Activated CD4-positive, alpha-beta memory T cell treated with anti-CD3 and anti-CD28 coated beads, Interleukin-2, amount 10 ng/mL, durations not matched to agents 7 days and 5 days (primary cell): ENCODE measurements around the gene AGAP3. TPM values are rescaled to one million over a fixed set of nuclear protein-coding genes. Genes with fewer than 3 reads are reported as not detected.

Experiments
- CTCF ChIA-PET: fragments of 350-600 bp; sonication (Branson Sonifier 250); formaldehyde crosslinking; loops from one replicate; lab custom pipeline; 2021; ENCODE audit warnings: antibody characterized with exemption, inconsistent platforms; lab: Charles Lee
- POLR2A ChIA-PET: fragments of 350-600 bp; sonication (Branson Sonifier 250); formaldehyde crosslinking; loops from one replicate; lab custom pipeline; 2021; ENCODE audit warnings: antibody characterized with exemption; lab: Charles Lee
- DNase-seq: peaks from one replicate; pipeline ENCODE4 v3.0.0-alpha.2; 2020
- H3K27ac Mint-ChIP-seq: one replicate; pipeline ENCODE4 v1.8.0; 2021; ENCODE audit warnings: mild to moderate bottlenecking, mixed read lengths
- H3K27me3 Mint-ChIP-seq: one replicate; pipeline ENCODE4 v1.8.0; 2021; ENCODE audit warnings: mixed read lengths
- H3K36me3 Mint-ChIP-seq: one replicate; pipeline ENCODE4 v1.8.0; 2021; ENCODE audit warnings: low read depth, mixed read lengths
- H3K4me1 Mint-ChIP-seq: one replicate; pipeline ENCODE4 v1.8.0; 2021; ENCODE audit warnings: mixed read lengths
- H3K4me3 Mint-ChIP-seq: one replicate; pipeline ENCODE4 v1.8.0; 2021; ENCODE audit warnings: mild to moderate bottlenecking, mixed read lengths
- H3K9me3 Mint-ChIP-seq: one replicate; pipeline ENCODE4 v1.8.0; 2021; ENCODE audit warnings: mixed read lengths
- total RNA-seq, 2 experiments: library from RNA; stranded (reverse); gene quantifications; one replicate each; pipeline ENCODE4 v1.2.3, GENCODE V29; 2021

AGAP3 gene
- total RNA-seq, 2 experiments from 2014 or later: 30.1 to 31.5 TPM

DNA sequence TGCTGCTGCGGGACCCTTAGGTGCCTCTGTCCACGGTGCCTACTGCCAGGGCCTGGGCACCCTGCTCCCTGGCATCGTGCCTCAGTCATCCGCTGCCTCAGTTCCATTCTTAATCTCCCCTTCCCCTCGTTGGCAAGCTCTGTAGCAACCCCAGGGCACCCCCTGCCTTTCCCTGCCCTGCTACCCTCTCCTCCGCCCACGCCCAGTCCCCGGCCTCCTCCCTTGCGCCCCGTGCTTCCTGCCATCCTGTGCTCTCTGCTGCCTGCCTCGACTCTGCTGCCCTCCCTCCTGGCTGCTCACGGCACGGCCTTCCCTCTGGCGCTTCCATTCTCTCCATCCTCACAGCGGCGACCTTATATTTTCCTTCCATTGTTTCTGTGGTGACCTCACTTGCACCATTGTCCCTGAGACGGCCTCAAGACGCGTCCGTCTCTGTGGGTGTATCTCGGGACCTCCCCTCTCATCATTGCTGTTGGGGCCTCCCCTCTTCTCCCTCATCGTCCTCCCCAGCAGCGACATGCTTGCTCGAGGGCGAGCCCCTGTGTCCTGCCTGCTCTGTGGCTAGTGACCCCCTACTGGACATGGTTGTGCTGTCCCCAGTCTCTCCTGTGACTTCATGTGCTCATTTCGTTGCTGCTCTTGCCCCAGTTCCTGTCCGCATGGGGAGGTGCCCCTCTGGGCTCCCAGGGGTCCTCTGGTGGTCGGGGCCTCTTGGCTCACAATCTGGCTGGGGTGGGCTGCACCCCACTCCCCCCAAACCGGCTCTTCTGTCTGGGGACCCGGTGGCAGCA, 35.3 kb downstream of the AGAP3 start:
- Mint-ChIP-seq H3K9me3 (no peaks in the 10 kb centered on the region), H3K27ac (no peak overlapping the region), H3K27me3 (no peaks in the 10 kb centered on the region), H3K4me3 (no peak overlapping the region), H3K36me3 (peaks cover 11% of the 10 kb centered on the region), H3K4me1 (peaks cover 14% of the 10 kb centered on the region)
- no peak for DNase-seq
- ChIA-PET POLR2A (no interaction called here), CTCF (no interaction called here)

DNA sequence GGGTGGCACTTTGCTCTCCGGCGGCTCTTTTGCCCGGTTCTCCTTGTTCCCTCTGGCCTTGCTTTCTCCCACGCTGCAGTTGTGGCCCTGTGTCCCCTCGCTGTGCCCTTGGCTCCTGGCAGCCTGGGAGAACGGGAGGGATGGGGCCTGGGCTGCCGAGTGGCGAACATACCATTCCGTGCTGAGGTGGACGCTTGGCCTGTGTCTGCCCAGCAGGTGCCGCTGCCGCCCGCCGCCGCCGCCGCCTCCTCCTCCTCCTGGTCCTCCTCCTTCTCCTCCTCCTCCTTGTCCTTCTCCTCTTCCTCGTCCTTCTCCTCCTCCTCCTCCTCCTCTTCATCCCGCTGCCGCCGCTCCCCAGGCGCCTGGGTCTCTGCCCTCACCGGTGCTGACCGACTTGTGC, 36.0 kb downstream of the AGAP3 start:
- H3K27me3 Mint-ChIP-seq: no peaks in the 10 kb centered on the region
- H3K27ac Mint-ChIP-seq: no peak overlapping the region
- no peak overlapping the region for H3K4me3 Mint-ChIP-seq
- CTCF ChIA-PET: no interaction called here
- POLR2A ChIA-PET: no interaction called here
- DNase-seq: no peak
- H3K4me1 Mint-ChIP-seq: peaks cover 12% of the 10 kb centered on the region
- peaks cover 11% of the 10 kb centered on the region for H3K36me3 Mint-ChIP-seq
- H3K9me3 Mint-ChIP-seq: no peaks in the 10 kb centered on the region

DNA sequence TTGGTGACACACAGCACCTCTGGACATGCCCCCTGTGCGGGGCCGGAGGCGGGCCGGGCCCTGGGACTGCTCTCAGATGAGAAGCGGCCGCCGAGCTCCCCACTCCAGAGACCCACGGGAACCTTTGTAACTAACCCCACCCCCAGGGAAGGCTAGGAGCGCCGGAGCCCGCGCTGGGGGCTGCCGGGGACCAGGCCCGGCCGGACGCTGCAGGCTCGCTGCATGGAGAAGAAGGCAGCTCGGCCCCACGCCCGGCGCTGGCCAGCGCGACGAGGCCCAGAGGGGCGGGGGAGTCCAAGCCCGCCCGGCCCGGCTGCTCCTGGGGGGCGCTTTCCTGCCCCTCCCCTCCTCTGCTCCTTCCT, 36.5 kb downstream of the AGAP3 start:
- ChIA-PET CTCF (no interaction called here), POLR2A (no interaction called here)
- H3K27me3 Mint-ChIP-seq: no peaks in the 10 kb centered on the region
- H3K27ac Mint-ChIP-seq: no peak overlapping the region
- peaks cover 11% of the 10 kb centered on the region for H3K36me3 Mint-ChIP-seq
- no peak overlapping the region for H3K4me3 Mint-ChIP-seq
- H3K4me1 Mint-ChIP-seq: peaks cover 8% of the 10 kb centered on the region
- H3K9me3 Mint-ChIP-seq: no peaks in the 10 kb centered on the region
- no peak for DNase-seq

DNA sequence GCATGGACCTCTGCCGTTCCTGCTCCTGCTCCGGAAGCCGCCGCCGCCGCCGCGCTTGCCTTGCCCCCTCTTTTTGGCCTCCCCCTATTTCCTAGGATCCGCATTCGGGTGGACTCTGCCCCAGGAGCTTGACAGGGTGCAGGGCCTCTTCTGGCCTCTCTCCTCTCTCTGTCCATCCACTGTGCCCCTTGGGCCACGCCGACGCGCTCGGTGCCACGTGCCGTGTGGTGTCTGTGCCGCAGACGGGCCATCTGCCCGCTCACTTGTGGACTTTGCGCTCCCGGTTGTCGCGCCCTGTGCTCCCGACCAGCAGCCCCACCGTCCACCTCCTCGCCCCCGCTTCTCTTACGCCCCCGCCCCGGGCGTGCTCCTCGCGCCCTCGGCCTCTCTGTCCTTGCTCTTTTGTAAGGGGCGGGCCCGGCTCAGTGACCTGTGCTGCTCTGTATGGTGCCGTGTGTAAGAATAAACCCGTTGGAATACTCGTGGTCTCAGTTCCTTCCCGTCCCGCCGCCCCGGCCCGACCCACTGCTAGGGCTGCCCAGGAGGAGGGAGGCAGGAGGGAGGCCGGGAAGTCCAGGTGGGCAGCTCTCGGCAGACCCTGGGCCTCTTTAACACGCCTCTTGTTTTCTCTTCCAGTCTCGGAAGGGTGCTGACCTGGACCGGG, 37.0 kb downstream of the AGAP3 start:
- Mint-ChIP-seq H3K36me3 (peaks cover 11% of the 10 kb centered on the region), H3K4me1 (peaks cover 7% of the 10 kb centered on the region), H3K27me3 (no peaks in the 10 kb centered on the region), H3K4me3 (no peak overlapping the region), H3K9me3 (no peaks in the 10 kb centered on the region), H3K27ac (no peak overlapping the region)
- CTCF ChIA-PET: interaction anchor here (0.6 to 1.7 kb wide), 27 partner anchors 8 to 228 kb away, joined by 3 to 29 read pairs (median 5); partner anchors contain the start of genes ABCB8, ABCF2 and SMARCD3
- POLR2A ChIA-PET: interaction anchor here (1.0 kb wide), 2 partner anchors 121 to 135 kb away, joined by 3 to 4 read pairs; no protein-coding TSS in a partner anchor
- no peak for DNase-seq

DNA sequence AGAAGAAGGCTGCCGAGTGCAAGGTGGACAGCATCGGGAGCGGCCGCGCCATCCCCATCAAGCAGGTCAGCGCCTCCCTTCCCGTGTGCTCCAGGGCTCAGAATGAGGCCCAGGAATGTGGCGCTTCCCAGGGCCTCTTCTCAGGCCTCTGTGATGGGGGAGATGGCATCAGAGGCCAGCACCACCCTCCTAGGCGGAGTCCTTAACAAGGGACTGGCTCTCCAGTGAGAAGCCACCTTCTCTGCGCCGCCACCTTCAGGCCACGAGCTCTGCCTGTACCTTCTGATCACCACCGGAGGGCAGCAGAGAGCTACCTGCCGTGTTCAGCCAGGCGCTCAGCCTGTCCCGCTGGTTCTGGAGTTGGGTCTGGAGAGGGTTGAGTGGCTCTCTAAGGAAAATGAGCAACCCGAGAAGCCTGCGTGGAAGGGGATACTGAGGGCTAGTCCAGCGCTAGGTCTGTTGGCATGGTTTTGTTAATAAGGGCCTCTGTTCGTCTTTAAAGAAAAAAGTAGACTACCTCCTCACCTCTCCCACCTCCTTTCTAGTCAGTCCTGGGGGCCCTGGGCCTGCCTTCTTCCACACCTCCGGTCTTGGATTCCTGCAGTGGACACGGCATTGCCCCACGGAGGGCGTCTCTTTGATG, 37.7 kb downstream of the AGAP3 start:
- POLR2A ChIA-PET: interaction anchor here (1.0 kb wide), 2 partner anchors 120 to 134 kb away, joined by 3 to 4 read pairs; no protein-coding TSS in a partner anchor
- peaks cover 3% of the 10 kb centered on the region for H3K4me1 Mint-ChIP-seq
- H3K36me3 Mint-ChIP-seq: peaks cover 8% of the 10 kb centered on the region

DNA sequence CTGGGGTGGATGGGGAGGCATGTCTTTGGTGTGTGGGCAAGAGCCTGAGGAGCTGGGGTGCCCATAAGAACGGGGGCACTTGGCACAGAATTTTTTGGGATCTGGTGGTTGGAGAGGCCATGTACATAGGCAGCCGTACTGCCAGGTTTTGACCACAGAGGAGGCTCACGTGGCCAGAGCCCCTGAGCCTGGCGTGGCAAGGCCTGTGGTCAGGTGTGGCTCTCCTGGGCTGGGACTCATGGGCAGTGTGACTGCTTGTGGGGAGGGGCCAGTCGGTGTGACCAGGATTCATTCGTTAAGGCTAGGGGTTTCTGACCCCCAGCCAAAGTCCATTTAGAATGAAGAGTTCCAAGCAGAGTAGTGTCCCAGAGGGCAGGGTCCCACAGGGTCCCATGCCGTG, 38.2 kb downstream of the AGAP3 start:
- ChIA-PET POLR2A (interaction anchor here (1.0 kb wide), 2 partner anchors 119 to 134 kb away, joined by 3 to 4 read pairs; no protein-coding TSS in a partner anchor), CTCF (interaction anchor here (0.7 to 1.7 kb wide), 26 partner anchors 9 to 227 kb away, joined by 3 to 29 read pairs (median 5); partner anchors contain the start of genes ABCB8, ABCF2 and SMARCD3)
- H3K27me3 Mint-ChIP-seq: no peaks in the 10 kb centered on the region
- H3K36me3 Mint-ChIP-seq: peaks cover 8% of the 10 kb centered on the region
- no peak for DNase-seq
- H3K4me3 Mint-ChIP-seq: no peak overlapping the region
- H3K4me1 Mint-ChIP-seq: peaks cover 2% of the 10 kb centered on the region
- no peaks in the 10 kb centered on the region for H3K9me3 Mint-ChIP-seq
- no peak overlapping the region for H3K27ac Mint-ChIP-seq

More for the DNA sequence above, 37.7 kb downstream of the AGAP3 start:
- peak; percentile 84 for DNase-seq
- CTCF ChIA-PET: interaction anchor here (0.6 to 1.7 kb wide), 29 partner anchors 9 to 227 kb away, joined by 3 to 29 read pairs (median 5); partner anchors contain the start of genes ABCB8, ABCF2 and SMARCD3
- Mint-ChIP-seq H3K27me3 (no peaks in the 10 kb centered on the region), H3K27ac (no peak overlapping the region), H3K9me3 (no peaks in the 10 kb centered on the region), H3K4me3 (no peak overlapping the region)

DNA sequence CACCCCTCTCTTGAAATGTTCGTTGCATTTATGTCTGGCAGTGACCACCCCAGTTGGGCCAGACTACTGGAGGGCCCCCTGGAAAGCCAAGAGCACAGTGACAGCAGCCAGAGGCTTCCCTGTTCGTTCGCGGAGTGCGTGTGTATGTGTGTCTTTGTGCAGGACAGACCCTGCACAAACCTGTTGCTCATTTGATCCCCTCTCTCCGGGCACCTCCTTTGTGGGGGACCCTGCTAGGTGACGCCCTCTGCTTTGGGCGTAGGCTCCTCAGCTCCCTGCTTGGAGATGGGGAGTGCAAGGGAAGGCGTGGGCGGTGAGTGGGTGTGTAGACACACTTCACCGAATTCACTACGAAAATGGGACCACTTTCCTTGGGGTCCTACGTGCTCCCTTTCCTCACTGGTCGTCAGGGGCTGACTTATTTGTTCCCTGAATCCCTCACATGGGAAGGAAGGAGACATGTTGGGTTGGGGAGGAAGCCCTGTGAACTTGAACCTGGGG, 38.7 kb downstream of the AGAP3 start:
- no peak overlapping the region for H3K4me3 Mint-ChIP-seq
- no peaks in the 10 kb centered on the region for H3K9me3 Mint-ChIP-seq
- no peak overlapping the region for H3K27ac Mint-ChIP-seq
- H3K4me1 Mint-ChIP-seq: peaks cover 2% of the 10 kb centered on the region
- POLR2A ChIA-PET: no interaction called here
- DNase-seq: no peak
- CTCF ChIA-PET: interaction anchor here (1.0 to 1.7 kb wide), 12 partner anchors 10 to 180 kb away, joined by 3 to 29 read pairs (median 6); no protein-coding TSS in a partner anchor
- H3K36me3 Mint-ChIP-seq: peaks cover 8% of the 10 kb centered on the region
- no peaks in the 10 kb centered on the region for H3K27me3 Mint-ChIP-seq

DNA sequence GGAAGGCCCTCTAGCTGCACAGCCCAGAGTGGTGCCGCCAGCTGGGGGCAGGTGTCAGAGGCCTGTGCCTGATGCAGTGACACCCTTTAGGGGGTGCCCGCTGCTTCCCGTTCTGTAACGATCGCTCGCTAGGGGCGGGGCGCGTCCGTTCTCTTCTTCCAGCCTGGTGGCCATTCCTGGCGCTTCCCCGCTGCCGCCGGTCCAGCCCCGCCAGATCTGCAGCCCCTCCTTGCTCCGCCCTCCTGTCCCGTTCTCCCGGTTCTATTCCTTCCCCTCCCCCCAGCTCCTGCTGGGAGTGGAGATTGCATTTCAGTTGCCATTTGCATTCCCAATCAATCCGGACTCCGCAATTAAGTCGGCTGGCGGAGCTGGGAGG, 39.2 kb downstream of the AGAP3 start:
- H3K4me1 Mint-ChIP-seq: peaks cover 2% of the 10 kb centered on the region
- no peak overlapping the region for H3K27ac Mint-ChIP-seq
- no peak overlapping the region for H3K4me3 Mint-ChIP-seq
- H3K36me3 Mint-ChIP-seq: peaks cover 4% of the 10 kb centered on the region
- ChIA-PET POLR2A (no interaction called here), CTCF (interaction anchor here (1.0 kb wide), 1 partner anchor 16 kb away, joined by 3 read pairs; no protein-coding TSS in a partner anchor)
- no peak for DNase-seq
- no peaks in the 10 kb centered on the region for H3K27me3 Mint-ChIP-seq
- no peaks in the 10 kb centered on the region for H3K9me3 Mint-ChIP-seq

DNA sequence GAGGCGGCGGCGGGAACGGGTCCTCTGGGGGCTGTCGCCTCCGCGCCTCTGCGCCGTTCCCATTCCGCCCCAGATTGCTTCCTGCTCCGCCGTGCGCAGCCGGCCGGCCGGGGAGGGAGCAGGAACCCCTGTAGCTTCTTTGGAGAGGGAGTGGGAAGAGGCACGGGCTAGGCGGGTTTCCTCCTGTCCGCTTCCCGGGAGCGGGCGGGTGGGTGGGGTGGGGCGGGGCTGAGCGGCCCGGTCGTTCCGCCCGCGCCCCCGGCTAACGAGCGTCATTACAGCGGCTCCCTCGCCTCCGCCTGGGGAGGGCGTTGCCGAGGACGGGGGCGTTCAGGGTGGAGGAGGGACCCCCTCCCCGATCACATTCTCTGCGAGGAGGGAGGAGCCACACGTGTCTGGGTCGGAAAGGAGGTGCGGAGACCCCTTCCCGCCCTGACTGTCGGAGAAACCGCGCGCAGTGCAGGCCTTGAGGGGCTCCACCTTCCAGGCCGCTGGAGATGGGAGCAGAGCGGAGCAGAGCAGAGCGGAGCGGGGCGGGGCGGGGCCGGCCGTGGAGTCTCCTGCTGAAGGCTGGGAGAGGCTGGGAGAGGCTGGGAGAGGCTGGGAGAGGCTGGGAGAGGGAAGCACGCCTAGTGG, 39.7 kb downstream of the AGAP3 start:
- ChIA-PET POLR2A (no interaction called here), CTCF (interaction anchor here (1.0 kb wide), 1 partner anchor 15 kb away, joined by 3 read pairs; no protein-coding TSS in a partner anchor)
- Mint-ChIP-seq H3K4me1 (peaks cover 2% of the 10 kb centered on the region), H3K27me3 (no peaks in the 10 kb centered on the region), H3K27ac (no peak overlapping the region), H3K4me3 (no peak overlapping the region), H3K9me3 (no peaks in the 10 kb centered on the region), H3K36me3 (peaks cover 2% of the 10 kb centered on the region)
- no peak for DNase-seq

DNA sequence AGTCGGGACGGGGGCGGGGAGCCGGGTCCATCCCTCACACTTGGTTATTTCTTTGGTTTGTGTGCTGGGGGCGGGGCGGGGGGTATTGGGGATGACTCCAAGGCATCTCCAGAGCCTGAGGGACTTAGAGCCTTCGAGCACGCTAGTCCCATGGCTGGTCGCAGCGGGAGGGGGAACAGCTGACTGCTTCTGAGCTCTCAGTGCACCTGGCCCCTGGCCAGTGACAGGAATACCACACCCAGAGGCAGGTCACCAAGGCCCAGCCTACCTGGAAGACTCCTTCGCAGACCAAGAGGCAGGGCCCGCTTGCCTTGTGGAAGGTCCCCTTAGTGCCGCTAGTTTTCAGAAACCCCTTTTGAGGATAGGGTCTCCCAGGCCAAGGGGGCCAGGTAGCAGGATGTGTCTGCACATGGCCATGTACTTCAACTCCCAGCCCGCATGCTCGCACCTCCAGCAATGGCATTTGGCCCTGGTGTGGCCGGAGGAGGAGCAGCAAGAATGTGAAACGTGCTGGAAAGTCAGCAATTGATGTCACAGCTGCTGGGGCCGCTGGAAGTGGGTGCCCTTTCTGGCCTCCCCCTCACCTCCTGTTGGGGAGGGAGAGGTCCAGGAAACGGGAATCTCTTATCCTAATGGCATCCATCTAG, 40.3 kb downstream of the AGAP3 start:
- Mint-ChIP-seq H3K4me3 (no peak overlapping the region), H3K27ac (no peak overlapping the region), H3K9me3 (no peaks in the 10 kb centered on the region), H3K27me3 (no peaks in the 10 kb centered on the region), H3K4me1 (peaks cover 2% of the 10 kb centered on the region), H3K36me3 (peaks cover 2% of the 10 kb centered on the region)
- ChIA-PET CTCF (no interaction called here), POLR2A (interaction anchor here (1.0 kb wide), 1 partner anchor 106 kb away, joined by 3 read pairs; the partner anchor contains the start of gene CHPF2)
- DNase-seq: no peak

DNA sequence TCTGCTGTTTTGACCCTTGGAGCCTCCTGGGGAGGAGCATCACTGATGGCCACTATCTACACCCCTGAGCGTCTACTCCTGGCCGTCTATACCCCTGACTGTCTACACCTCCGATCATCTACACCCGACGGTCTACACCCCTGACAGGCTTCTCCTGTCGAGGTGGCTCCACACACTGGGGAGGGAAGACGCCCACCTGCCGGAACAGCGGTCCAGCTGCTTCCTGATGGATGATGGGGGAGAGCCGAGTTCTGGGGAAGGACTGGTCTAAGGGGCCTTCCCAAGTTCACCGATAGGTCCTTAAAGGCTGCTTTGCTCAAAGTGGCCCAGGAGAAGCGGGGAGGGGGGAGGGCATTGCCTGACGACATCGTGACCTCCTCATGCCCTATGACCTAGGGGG, 41.9 kb downstream of the AGAP3 start:
- Mint-ChIP-seq H3K36me3 (peaks cover 2% of the 10 kb centered on the region), H3K4me3 (no peak overlapping the region), H3K27me3 (no peaks in the 10 kb centered on the region), H3K27ac (no peak overlapping the region), H3K4me1 (peaks cover 2% of the 10 kb centered on the region), H3K9me3 (no peaks in the 10 kb centered on the region)
- ChIA-PET CTCF (no interaction called here), POLR2A (interaction anchor here (0.6 kb wide), 1 partner anchor 187 kb away, joined by 3 read pairs; no protein-coding TSS in a partner anchor)
- DNase-seq: no peak

DNA sequence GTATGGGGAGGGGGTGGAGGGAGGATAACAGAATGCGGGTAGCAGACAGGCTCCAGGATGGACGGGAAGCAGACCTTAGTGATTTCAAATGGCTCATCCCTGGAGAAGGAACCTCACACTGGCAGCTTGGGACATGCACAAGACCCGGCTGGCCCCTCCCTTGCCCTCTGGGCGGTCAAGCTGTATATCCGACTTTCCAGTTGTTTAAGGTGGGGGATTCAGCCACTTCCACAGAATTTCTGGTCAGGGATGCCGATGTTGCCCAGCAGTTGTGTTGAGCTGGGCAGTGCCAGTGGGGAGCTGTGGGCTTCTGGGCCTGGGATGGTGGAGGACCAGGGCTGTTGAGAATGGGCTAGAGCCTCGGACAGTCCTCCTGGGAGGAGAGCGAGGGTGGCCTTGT, 42.4 kb downstream of the AGAP3 start:
- CTCF ChIA-PET: no interaction called here
- no peak overlapping the region for H3K4me3 Mint-ChIP-seq
- no peak overlapping the region for H3K27ac Mint-ChIP-seq
- no peaks in the 10 kb centered on the region for H3K27me3 Mint-ChIP-seq
- POLR2A ChIA-PET: interaction anchor here (1.0 kb wide), 1 partner anchor 11 kb away, joined by 3 read pairs; no protein-coding TSS in a partner anchor
- no peaks in the 10 kb centered on the region for H3K36me3 Mint-ChIP-seq
- DNase-seq: no peak
- H3K4me1 Mint-ChIP-seq: peaks cover 2% of the 10 kb centered on the region
- no peaks in the 10 kb centered on the region for H3K9me3 Mint-ChIP-seq
